GM10248 (cell line): ENCODE measurements around the gene TAF11L2.
"Not testable (repeated sequence)": the region's sequence is repeated elsewhere in the genome, so short reads cannot be mapped to it uniquely, and the experiment has no call there.

ENCODE experiments used
- CTCF ChIA-PET: fragments of 300-600 bp; sonication (Branson Sonifier 250); formaldehyde crosslinking; extraction: SDS; loops from one replicate; lab custom pipeline; 2021; ENCODE audit warnings: antibody characterized with exemption; lab: Yijun Ruan, JAX
- POLR2A ChIA-PET: fragments of 350-650 bp; sonication (Branson Sonifier 250); formaldehyde crosslinking; extraction: SDS; loops from one replicate; lab custom pipeline; 2020; ENCODE audit warnings: antibody characterized with exemption; lab: Yijun Ruan, JAX
- DNase-seq: peaks from one replicate; pipeline ENCODE4 v3.0.0; 2012; ENCODE audit errors: extremely low spot score
- CTCF ChIP-seq: IDR thresholded peaks from 2 replicates; pipeline ENCODE4 v1.5.1; 2012; ENCODE audit warnings: mild to moderate bottlenecking, low read depth; ENCODE audit errors: extremely low read depth, missing control alignments, control extremely low read depth

The TAF11L2 gene

DNA sequence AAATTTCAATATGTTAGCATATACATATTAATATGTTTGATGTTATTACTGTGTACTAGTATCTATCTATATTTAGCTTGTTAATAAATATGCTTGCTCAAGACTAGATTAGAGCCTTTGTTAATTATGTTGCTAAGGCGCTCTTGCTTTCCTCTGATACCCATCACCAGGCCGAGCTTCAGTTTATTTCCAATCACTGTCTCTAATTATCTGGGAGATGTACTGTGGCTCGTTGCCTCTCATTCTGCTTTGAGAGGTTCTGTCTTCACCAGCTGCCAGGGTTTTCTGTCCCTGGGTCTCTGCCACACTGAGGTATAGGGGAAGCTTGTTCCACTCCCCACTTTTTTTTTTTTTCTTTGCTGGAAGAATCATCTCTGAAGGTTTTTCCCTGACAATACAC is 21.0 kb upstream of the TAF11L2 start:
- POLR2A ChIA-PET = no interaction called here
- DNase-seq = no peak
- CTCF ChIA-PET = no interaction called here
- no peak for TF ChIP-seq CTCF

DNA sequence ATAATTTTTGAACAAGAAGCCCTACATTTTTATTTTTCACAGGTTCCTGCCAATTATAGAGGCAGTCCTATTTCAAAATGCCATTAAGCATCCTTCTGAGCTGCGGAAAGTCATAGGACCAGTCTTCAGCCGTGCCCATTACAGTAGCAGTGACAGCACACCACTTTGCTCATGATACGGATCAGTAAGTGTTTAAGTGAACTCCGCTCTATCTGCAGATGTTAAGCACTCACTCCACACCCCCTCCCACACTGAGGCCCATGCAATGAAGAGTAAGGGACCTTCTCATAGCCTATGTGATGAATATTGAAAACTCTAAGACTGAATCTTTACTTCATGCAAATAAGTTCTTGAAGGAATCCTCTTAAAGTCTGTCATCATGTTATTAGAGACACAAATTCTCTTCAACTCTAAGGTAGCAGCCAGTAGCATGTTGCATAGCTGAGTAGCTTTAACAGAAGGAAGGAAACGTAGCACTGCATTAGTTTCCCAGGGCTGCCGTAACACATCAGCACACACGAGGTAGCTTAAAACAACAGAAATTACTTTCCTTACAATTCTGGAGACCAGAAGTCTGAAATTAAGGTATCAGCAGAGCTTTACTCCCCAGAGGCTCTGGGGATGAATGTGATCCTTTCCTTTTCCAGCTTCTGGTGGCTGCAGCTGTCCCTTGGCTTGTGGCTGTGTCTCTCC is 20.3 kb upstream of the TAF11L2 start:
- CTCF ChIA-PET = no interaction called here
- no peak for TF ChIP-seq CTCF
- POLR2A ChIA-PET = no interaction called here
- no peak for DNase-seq

GRCh38 chr5:17481378-17481777 is 16.7 kb upstream of the TAF11L2 start:
- CTCF ChIA-PET = interaction anchor here (1.4 kb wide), 1 partner anchor 15 kb away, joined by 3 read pairs; no protein-coding TSS in a partner anchor

GRCh38 chr5:17482790-17483189 is 15.2 kb upstream of the TAF11L2 start:
- ChIA-PET POLR2A (no interaction called here), CTCF (no interaction called here)
- TF ChIP-seq CTCF = no peak
- no peak for DNase-seq

More at GRCh38 chr5:17481378-17481777, 16.7 kb upstream of the TAF11L2 start:
- POLR2A ChIA-PET = no interaction called here
- DNase-seq = no peak
- no peak for TF ChIP-seq CTCF

DNA sequence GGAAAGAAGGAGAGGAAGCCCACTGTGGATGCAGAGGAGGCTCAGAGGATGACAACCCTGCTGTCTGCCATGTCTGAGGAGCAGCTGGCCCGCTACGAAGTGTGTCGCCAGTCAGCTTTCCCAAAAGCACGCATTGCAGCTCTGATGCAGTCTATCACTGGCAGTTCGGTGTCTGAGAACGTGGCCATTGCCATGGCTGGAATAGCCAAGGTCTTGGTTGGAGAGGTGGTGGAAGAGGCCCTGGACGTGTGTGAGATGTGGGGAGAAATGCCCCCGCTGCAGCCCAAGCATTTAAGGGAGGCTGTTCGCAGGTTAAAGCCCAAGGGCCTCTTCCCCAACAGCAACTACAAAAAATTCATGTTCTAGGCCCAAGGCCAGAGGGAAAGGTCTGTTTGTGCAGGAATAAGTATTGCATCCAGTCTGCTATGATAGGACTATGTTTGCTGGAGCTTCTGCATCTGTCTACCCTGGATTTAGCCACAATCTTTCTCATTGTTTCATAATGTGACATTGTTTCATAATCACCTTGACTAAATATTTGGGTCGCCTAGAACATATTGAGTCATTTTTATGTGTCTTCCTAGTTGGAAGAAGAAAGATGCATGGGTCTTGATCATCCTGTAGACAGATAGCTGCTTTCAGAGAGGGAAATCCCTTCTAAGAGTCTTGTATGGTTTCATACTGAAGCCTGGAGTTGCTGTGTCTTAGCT is 11.4 kb upstream of the TAF11L2 start:
- DNase-seq, POLR2A ChIA-PET, CTCF ChIA-PET: not testable (repeated sequence)

DNA sequence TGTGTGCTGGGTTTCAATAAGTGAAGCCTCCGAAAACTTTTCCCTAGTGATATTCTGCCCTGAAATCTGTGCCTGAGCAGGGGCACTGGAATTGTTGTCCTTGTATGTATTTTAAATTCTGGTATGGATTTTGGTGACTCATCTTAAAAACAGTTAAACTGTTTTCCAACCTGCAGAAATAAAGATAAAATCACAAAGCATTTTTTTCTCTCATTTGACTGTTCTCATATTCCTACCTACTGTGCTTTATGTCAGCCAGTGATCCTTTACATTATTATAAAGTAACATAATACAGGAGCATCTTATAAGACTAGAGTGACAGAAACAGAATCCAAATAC is 10.9 kb upstream of the TAF11L2 start:
- no peak for TF ChIP-seq CTCF
- DNase-seq = no peak
- CTCF ChIA-PET = no interaction called here
- POLR2A ChIA-PET = no interaction called here

DNA sequence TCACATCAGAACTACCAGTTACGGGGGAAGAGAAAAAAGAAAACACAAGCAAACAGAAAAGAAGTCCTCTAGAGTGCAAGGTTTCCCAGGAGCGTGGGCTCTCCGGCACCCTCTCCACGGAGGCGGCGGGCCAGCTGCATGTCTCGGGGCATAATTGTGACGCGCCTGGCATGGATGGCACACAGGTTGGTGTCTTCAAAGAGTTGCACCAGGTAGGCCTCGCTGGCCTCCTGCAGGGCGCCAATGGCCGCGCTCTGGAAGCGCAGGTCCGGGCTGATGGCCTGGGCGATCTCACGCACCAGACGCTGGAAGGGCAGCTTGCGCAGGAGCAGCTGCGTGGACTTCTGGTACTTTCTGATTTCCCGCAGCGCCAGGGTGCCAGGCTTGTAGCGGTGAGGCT is 6.8 kb upstream of the TAF11L2 start:
- POLR2A ChIA-PET, DNase-seq: not testable (repeated sequence)

More for the DNA sequence above, 6.8 kb upstream of the TAF11L2 start:
- CTCF ChIA-PET = not testable (repeated sequence)
